ENCODE data around the gene DNMT3A. TPM values are rescaled to one million over a fixed set of nuclear protein-coding genes. Genes with fewer than 3 reads are reported as not detected.

Gene DNMT3A
- total and polyA plus RNA-seq, 2 of the 8 experiments (the other 6 are each of a cell fraction or from before 2014, with no cell fraction given), result 33.6 to 178 TPM

DNA sequence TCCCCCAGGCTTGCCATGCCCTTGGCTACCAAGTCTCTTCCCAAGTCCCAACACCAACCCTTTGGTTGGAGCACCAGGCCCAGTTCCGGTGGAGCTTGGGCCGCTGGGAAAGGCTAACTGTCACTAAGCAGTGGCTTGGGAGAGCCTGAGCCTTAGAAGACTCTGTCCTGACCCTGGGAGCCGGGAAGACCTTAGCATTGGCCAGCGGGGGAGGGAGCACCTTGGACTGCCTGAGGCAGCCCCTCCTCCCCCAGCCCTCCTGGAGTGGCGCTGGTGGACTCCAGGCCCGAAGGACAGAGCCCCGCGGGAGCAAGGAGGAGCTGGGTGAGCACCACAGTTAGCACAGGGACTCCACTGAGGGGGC is 110.8 kb downstream of the DNMT3A start:
- Histone ChIP-seq H3K4me1 (replicated peaks in 1 of 4; ENCODE audit: control insufficient read depth in 3 of 4, insufficient read depth in 4 of 4, low read length in 3 of 4) (peaks cover 0 to 15% (median 12%) of the 10 kb centered on the region in 4 experiments; a peak in 5 of 7 replicates), H4K91ac (replicated peaks; ENCODE audit: insufficient read length, low read length) (no peak overlapping the region), H3K4me3 (ENCODE audit: extremely low read depth in 1 of 4, insufficient read depth in 2 of 4, low read depth in 3 of 4, low read length in 4 of 4) (no peak overlapping the region), H3K23me2 (ENCODE audit: low read depth, low read length) (no peaks in the 10 kb centered on the region), H3K27ac (ENCODE audit: low read depth, low read length) (no peak overlapping the region), H2AFZ (ENCODE audit: low read length) (no peak overlapping the region), H3K79me1 (ENCODE audit: low read depth, low read length) (no peaks in the 10 kb centered on the region), H3K9ac (replicated peaks in 1 of 4; ENCODE audit: extremely low read depth in 1 of 4, low read depth in 3 of 4, low read length in 3 of 4) (no peak overlapping the region), H4K5ac (ENCODE audit: insufficient read length, low read depth, low read length) (no peak overlapping the region), H3K14ac (ENCODE audit: insufficient read length) (no peak overlapping the region), H3K4ac (replicated peaks; ENCODE audit: insufficient read length, low read depth, low read length) (no peak overlapping the region), H2BK15ac (ENCODE audit: low read length) (no peak overlapping the region), H3K23ac (ENCODE audit: insufficient read length) (no peak overlapping the region), H4K20me1 (replicated peaks in 1 of 2; ENCODE audit: control insufficient read depth in 1 of 2, insufficient read depth in 2 of 2, low read length in 2 of 2) (peaks cover 2 to 3% of the 10 kb centered on the region in 2 experiments), H2BK20ac (ENCODE audit: low read length) (no peak overlapping the region), H2AK5ac (ENCODE audit: low read depth, low read length) (no peak overlapping the region), H4K8ac (ENCODE audit: extremely low read depth, insufficient read depth, low read length) (no peak overlapping the region), H3K18ac (ENCODE audit: extremely low read depth, low read length) (no peak overlapping the region), H3K79me2 (ENCODE audit: control insufficient read depth in 1 of 2, insufficient read depth in 2 of 2, low read length in 2 of 2) (no peaks in the 10 kb centered on the region), H3K36me3 (ENCODE audit: control insufficient read depth in 2 of 4, insufficient read depth in 4 of 4, low read length in 3 of 4) (peaks cover 17 to 43% (median 30%) of the 10 kb centered on the region in 4 experiments; a peak in 7 of 8 replicates), H2BK12ac (ENCODE audit: low read depth, low read length) (no peak overlapping the region), H3K9me3 (ENCODE audit: insufficient read depth in 2 of 2, low read depth in 1 of 2, low read length in 1 of 2) (no peaks in the 10 kb centered on the region), H3K56ac (replicated peaks; ENCODE audit: insufficient read length, low read depth, low read length) (no peak overlapping the region), H2BK120ac (replicated peaks; ENCODE audit: low read depth, low read length) (no peak overlapping the region), H3K27me3 (replicated peaks in 1 of 4; ENCODE audit: control insufficient read depth in 3 of 4, extremely low read depth in 1 of 4, insufficient read depth in 3 of 4, low read length in 3 of 4) (no peaks in the 10 kb centered on the region), H2BK5ac (ENCODE audit: low read depth, low read length) (no peak overlapping the region), H3K4me2 (ENCODE audit: insufficient read depth in 1 of 2, low read depth in 2 of 2, low read length in 2 of 2) (no peak overlapping the region)
- ChIA-PET POLR2A (ENCODE audit: partially characterized antibody) (interaction anchor here (0.8 to 11.3 kb wide), 12 partner anchors 10 to 94 kb away, joined by 3 to 154 read pairs (median 16); no protein-coding TSS in a partner anchor), CTCF (ENCODE audit: partially characterized antibody) (interaction anchor here (0.6 to 7.6 kb wide), 8 partner anchors 11 to 210 kb away, joined by 3 to 66 read pairs (median 5); no protein-coding TSS in a partner anchor)
- FAIRE-seq (no peak), DNase-seq (ENCODE audit: low read depth in 1 of 2, low spot score in 2 of 2) (peak in 1 of 2 experiments; percentile 56)
- WGBS, 2 experiments (ENCODE audit: extremely low coverage in 1 of 2, insufficient coverage in 1 of 2, insufficient read length in 1 of 2, insufficient replicate concordance in 2 of 2, low coverage in 1 of 2, low lambda C conversion rate in 2 of 2, missing lambda C conversion rate in 1 of 2), result 73% methylated on average over 8 of the region's 8 CpGs; no CpG with 5 or more reads in 1 of the 2 experiments
- TF ChIP-seq SIRT6 (IDR thresholded peaks at IDR 0.05; ENCODE audit: low read length) (no peak), NANOG (IDR thresholded peaks at IDR 0.05; ENCODE audit: insufficient read depth, low read depth, low read length, poor library complexity, severe bottlenecking) (no peak), POU5F1 (IDR thresholded peaks at IDR 0.05; ENCODE audit: low read depth, low read length) (no peak), RNF2 (IDR thresholded peaks at IDR 0.05; ENCODE audit: borderline replicate concordance, low read depth, low read length, missing control alignments, poor library complexity, severe bottlenecking) (no peak), TEAD4 (IDR thresholded peaks at IDR 0.05; ENCODE audit: low read depth, low read length) (no peak), SIN3A (conservative IDR thresholded peaks at IDR 0.05 in 1 of 2, IDR thresholded peaks at IDR 0.05 in 1 of 2; ENCODE audit: low read depth in 1 of 2, low read length in 2 of 2) (no peak), FOSL1 (IDR thresholded peaks at IDR 0.05; ENCODE audit: insufficient read depth, low read depth, low read length) (no peak)
- TF ChIP-seq, protein P1, sequence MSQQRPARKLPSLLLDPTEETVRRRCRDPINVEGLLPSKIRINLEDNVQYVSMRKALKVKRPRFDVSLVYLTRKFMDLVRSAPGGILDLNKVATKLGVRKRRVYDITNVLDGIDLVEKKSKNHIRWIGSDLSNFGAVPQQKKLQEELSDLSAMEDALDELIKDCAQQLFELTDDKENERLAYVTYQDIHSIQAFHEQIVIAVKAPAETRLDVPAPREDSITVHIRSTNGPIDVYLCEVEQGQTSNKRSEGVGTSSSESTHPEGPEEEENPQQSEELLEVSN (IDR thresholded peaks at IDR 0.05), result no peak
- TF ChIP-seq, protein P2, sequence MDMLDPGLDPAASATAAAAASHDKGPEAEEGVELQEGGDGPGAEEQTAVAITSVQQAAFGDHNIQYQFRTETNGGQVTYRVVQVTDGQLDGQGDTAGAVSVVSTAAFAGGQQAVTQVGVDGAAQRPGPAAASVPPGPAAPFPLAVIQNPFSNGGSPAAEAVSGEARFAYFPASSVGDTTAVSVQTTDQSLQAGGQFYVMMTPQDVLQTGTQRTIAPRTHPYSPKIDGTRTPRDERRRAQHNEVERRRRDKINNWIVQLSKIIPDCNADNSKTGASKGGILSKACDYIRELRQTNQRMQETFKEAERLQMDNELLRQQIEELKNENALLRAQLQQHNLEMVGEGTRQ (IDR thresholded peaks at IDR 0.05; ENCODE audit: low read length), result no peak
